Measurements from ENCODE around the gene CTPS2. TPM values are rescaled to one million over a fixed set of nuclear protein-coding genes. Genes with fewer than 3 reads are reported as not detected.

CTPS2 gene
- total RNA-seq, 2 donors from 2014 or later: 17.7 to 18.9 TPM

DNA sequence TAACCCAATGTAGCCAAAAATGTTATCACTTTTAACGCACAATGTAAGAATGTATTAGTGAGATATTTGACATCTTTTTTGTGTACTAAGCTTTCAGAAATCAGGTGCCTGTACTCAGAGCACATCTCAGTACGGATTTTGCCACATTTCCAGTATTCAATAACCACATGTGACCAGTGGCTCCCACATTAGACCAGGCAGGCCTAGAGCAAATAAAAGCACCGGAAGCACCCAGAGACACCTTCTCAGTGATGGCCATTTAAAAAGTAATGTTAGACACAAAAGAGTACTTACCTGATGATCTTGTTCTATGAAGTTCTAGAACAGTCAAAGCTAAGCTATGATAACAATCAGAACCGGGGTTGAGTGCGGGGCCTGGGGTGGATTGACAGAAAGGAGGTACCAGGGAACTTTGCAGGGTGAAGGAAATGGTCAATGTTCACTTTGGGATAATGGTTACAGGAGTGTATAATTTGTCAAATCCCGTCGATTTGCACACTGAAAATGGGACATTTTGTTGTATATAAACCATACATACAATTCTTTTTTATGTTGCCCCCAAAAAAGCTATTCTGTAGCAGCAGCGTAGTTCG is 1.2 kb downstream of the CTPS2 start:
- peaks cover 10% of the 10 kb centered on the region for H3K27me3 ChIP-seq
- no peak for DNase-seq
- TF ChIP-seq, protein P1, sequence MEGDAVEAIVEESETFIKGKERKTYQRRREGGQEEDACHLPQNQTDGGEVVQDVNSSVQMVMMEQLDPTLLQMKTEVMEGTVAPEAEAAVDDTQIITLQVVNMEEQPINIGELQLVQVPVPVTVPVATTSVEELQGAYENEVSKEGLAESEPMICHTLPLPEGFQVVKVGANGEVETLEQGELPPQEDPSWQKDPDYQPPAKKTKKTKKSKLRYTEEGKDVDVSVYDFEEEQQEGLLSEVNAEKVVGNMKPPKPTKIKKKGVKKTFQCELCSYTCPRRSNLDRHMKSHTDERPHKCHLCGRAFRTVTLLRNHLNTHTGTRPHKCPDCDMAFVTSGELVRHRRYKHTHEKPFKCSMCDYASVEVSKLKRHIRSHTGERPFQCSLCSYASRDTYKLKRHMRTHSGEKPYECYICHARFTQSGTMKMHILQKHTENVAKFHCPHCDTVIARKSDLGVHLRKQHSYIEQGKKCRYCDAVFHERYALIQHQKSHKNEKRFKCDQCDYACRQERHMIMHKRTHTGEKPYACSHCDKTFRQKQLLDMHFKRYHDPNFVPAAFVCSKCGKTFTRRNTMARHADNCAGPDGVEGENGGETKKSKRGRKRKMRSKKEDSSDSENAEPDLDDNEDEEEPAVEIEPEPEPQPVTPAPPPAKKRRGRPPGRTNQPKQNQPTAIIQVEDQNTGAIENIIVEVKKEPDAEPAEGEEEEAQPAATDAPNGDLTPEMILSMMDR (IDR thresholded peaks at IDR 0.05): no peak
- no peaks in the 10 kb centered on the region for H3K36me3 ChIP-seq
- no peaks in the 10 kb centered on the region for H3K4me1 ChIP-seq
- intact Hi-C loops (cut with DNase I): no loop called here
- peak overlapping the region; percentile 65 for H3K4me3 ChIP-seq
- no peaks in the 10 kb centered on the region for H3K9me3 ChIP-seq
- H3K27ac ChIP-seq: peak overlapping the region; percentile 77
- H3K9ac ChIP-seq (ENCODE audit: low read depth in 2 of 2, low read length in 2 of 2): peak overlapping the region; percentile 75 to 85

- H3K9me3 ChIP-seq: no peaks in the 10 kb centered on the region
- intact Hi-C loops (cut with DNase I): no loop called here
- H3K4me3 ChIP-seq: no peak overlapping the region
- H3K27me3 ChIP-seq: peaks cover 10% of the 10 kb centered on the region
- H3K36me3 ChIP-seq: no peaks in the 10 kb centered on the region
- no peak overlapping the region for H3K27ac ChIP-seq
- H3K9ac ChIP-seq (ENCODE audit: low read depth in 2 of 2, low read length in 2 of 2): no peak overlapping the region
- TF ChIP-seq, protein P1 (IDR thresholded peaks at IDR 0.05): no peak
- DNase-seq: no peak
- H3K4me1 ChIP-seq: no peaks in the 10 kb centered on the region
These were observed 4.5 kb downstream of the CTPS2 start for GRCh38 chrX:16708016-16708415.

DNA sequence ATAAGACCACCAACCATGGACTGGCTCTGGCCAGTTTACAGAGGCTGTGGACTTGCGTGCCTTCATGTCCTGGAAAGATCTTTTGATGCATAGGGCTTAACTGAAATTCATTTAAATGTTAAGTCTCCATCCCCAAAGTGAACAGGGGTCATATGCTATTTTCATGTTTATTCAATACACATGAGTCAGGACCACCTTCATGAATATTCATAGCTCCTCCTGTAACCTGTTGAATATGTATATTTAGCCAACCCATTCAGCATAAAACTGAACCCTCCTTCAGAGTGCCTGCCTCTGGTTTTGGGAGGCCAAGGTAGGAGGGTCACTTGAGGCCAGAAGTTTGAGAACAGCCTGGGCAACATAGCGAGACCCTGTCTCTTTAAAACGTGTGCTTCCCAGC is 7.1 kb downstream of the CTPS2 start:
- intact Hi-C loops (cut with DNase I): no loop called here
- H3K9ac ChIP-seq (ENCODE audit: low read depth in 2 of 2, low read length in 2 of 2): no peak overlapping the region

GRCh38 chrX:16702700-16703599 is 9.5 kb downstream of the CTPS2 start:
- Histone ChIP-seq H3K27me3 (no peaks in the 10 kb centered on the region), H3K9me3 (no peaks in the 10 kb centered on the region), H3K36me3 (no peaks in the 10 kb centered on the region), H3K4me1 (no peaks in the 10 kb centered on the region), H3K4me3 (no peak overlapping the region), H3K9ac (ENCODE audit: low read depth in 2 of 2, low read length in 2 of 2) (no peak overlapping the region), H3K27ac (no peak overlapping the region)
- intact Hi-C loops (cut with DNase I): no loop called here
- TF ChIP-seq, protein P1 (IDR thresholded peaks at IDR 0.05): no peak
- DNase-seq: no peak

More for the DNA sequence above, 7.1 kb downstream of the CTPS2 start:
- Histone ChIP-seq H3K4me3 (no peak overlapping the region), H3K27ac (no peak overlapping the region), H3K9me3 (no peaks in the 10 kb centered on the region), H3K4me1 (no peaks in the 10 kb centered on the region), H3K27me3 (no peaks in the 10 kb centered on the region), H3K36me3 (no peaks in the 10 kb centered on the region)
- TF ChIP-seq, protein P1 (IDR thresholded peaks at IDR 0.05): no peak
- no peak for DNase-seq

GRCh38 chrX:16700734-16701133 is 11.7 kb downstream of the CTPS2 start:
- Histone ChIP-seq H3K27me3 (no peaks in the 10 kb centered on the region), H3K9ac (ENCODE audit: low read depth in 2 of 2, low read length in 2 of 2) (no peak overlapping the region), H3K4me1 (no peaks in the 10 kb centered on the region), H3K36me3 (no peaks in the 10 kb centered on the region), H3K4me3 (no peak overlapping the region), H3K27ac (no peak overlapping the region), H3K9me3 (no peaks in the 10 kb centered on the region)
- DNase-seq: no peak
- intact Hi-C loops (cut with DNase I): no loop called here
- TF ChIP-seq, protein P1 (IDR thresholded peaks at IDR 0.05): no peak

Measured in colonic mucosa (tissue), 4 donors.